ENCODE measurements around the gene LRMDA.

DNA sequence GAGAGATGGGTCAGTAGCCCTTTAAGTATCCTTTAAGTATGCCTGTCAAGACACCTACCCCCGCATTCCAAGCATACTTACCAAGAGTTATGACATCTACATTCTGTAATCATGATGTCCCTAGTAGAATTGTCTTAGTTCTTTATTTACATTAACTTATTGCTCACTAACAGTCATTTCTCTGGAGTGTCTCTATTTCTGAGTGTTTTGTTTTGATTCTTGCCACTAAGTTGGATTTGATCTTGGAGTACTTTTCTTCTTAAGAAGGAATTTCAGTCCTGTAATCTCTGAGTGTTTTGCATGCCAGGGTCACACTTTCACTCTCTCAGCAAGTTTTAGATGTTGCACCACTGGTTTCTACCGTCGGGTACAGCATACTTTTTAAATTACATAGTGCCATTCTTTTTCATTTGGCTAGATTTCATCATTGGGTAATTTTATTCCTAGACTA, 1152.3 kb downstream of the LRMDA start:
- TF ChIP-seq CTCF (IDR thresholded peaks at IDR 0.05): no peak
- TF ChIP-seq EP300 (IDR thresholded peaks at IDR 0.05): no peak

All from tibial nerve (tissue), 4 donors.